SK-N-SH treated with all-trans-retinoic acid at 6 μM for 48 hours (cell line): ENCODE measurements around the gene DOCK4.

Experiments used
- ATAC-seq: fragments of 200-7000 bp; cut with Tn5 transposase; 3 replicates; pipeline ENCODE4 v1.9.1; 2020; ENCODE audit warnings: mild to moderate bottlenecking, moderate library complexity
- ARNTL ChIP-seq: fragments of 450-650 bp; formaldehyde crosslinking; IDR thresholded peaks from 2 replicates; pipeline ENCODE4 v1.5.0; 2020; ENCODE audit warnings: low read depth, mild to moderate bottlenecking, moderate library complexity, borderline replicate concordance
- BACH2 ChIP-seq: fragments of 250-450 bp; sonication (Bioruptor Pico); IDR thresholded peaks from 2 replicates; pipeline ENCODE4 v1.9.0; 2021; ENCODE audit warnings: mild to moderate bottlenecking, borderline replicate concordance
- CSDC2 ChIP-seq: fragments of 250-450 bp; sonication (Bioruptor Pico); IDR thresholded peaks from 2 replicates; pipeline ENCODE4 v1.5.0; 2020; ENCODE audit warnings: mild to moderate bottlenecking, moderate library complexity
- CSRNP3 ChIP-seq: fragments of 250-450 bp; sonication (Bioruptor Pico); IDR thresholded peaks from 2 replicates; pipeline ENCODE4 v1.5.1; 2021; ENCODE audit warnings: mild to moderate bottlenecking, moderate library complexity
- ESRRG ChIP-seq: fragments of 250-450 bp; sonication (Bioruptor Pico); IDR thresholded peaks from 2 replicates; pipeline ENCODE4 v1.6.1; 2021; ENCODE audit warnings: mild to moderate bottlenecking
- GLIS3 ChIP-seq: fragments of 250-450 bp; sonication (Bioruptor Pico); IDR thresholded peaks from 2 replicates; pipeline ENCODE4 v1.5.0; 2020; ENCODE audit warnings: mild to moderate bottlenecking, moderate library complexity
- ISL1 ChIP-seq: fragments of 250-450 bp; sonication (Bioruptor Pico); IDR thresholded peaks from 2 replicates; pipeline ENCODE4 v2.1.2; 2022; ENCODE audit warnings: mild to moderate bottlenecking, moderate library complexity
- OSR1 ChIP-seq: fragments of 250-450 bp; sonication (Bioruptor Pico); IDR thresholded peaks from 2 replicates; pipeline ENCODE4 v1.8.0; 2022; ENCODE audit warnings: moderate library complexity, mild to moderate bottlenecking, inconsistent platforms
- POU6F1 ChIP-seq: fragments of 250-450 bp; sonication (Bioruptor Pico); IDR thresholded peaks from 2 replicates; pipeline ENCODE4 v1.8.0; 2021; ENCODE audit warnings: low read depth, mild to moderate bottlenecking, moderate library complexity, borderline replicate concordance
- PPARA ChIP-seq: fragments of 250-450 bp; sonication (Bioruptor Pico); IDR thresholded peaks from 2 replicates; pipeline ENCODE4 v1.5.0; 2020; ENCODE audit warnings: mild to moderate bottlenecking, borderline replicate concordance
- RARB ChIP-seq: fragments of 250-450 bp; sonication (Bioruptor Pico); IDR thresholded peaks from 2 replicates; pipeline ENCODE4 v1.8.0; 2021; ENCODE audit warnings: mild to moderate bottlenecking, moderate library complexity
- SNAI2 ChIP-seq: fragments of 250-450 bp; sonication (Bioruptor Pico); IDR thresholded peaks from 2 replicates; pipeline ENCODE4 v1.5.0; 2020; ENCODE audit warnings: mild to moderate bottlenecking, moderate library complexity
- TCF4 ChIP-seq: fragments of 250-450 bp; sonication (Bioruptor Pico); IDR thresholded peaks from 2 replicates; pipeline ENCODE4 v1.8.0; 2021; ENCODE audit warnings: mild to moderate bottlenecking, moderate library complexity, borderline replicate concordance
- ZC3H10 ChIP-seq: fragments of 250-450 bp; sonication (Bioruptor Pico); IDR thresholded peaks from 2 replicates; pipeline ENCODE4 v1.5.1; 2021; ENCODE audit warnings: mild to moderate bottlenecking, moderate library complexity
- ZFP3 ChIP-seq: fragments of 250-450 bp; sonication (Bioruptor Pico); IDR thresholded peaks from 2 replicates; pipeline ENCODE4 v1.5.0; 2020; ENCODE audit warnings: mild to moderate bottlenecking, moderate library complexity
- ZFP30 ChIP-seq: fragments of 450-650 bp; formaldehyde crosslinking; IDR thresholded peaks from 2 replicates; pipeline ENCODE4 v1.5.0; 2022; ENCODE audit warnings: mild to moderate bottlenecking, moderate library complexity
- ZNF565 ChIP-seq: fragments of 450-650 bp; formaldehyde crosslinking; conservative IDR thresholded peaks from 2 replicates; pipeline ENCODE4 v1.5.0; 2020; ENCODE audit warnings: low read depth, mild to moderate bottlenecking, moderate library complexity
- ZNF70 ChIP-seq: fragments of 450-650 bp; formaldehyde crosslinking; IDR thresholded peaks from 2 replicates; pipeline ENCODE4 v1.5.0; 2020; ENCODE audit warnings: mild to moderate bottlenecking, moderate library complexity
- ZNF8 ChIP-seq: fragments of 450-650 bp; formaldehyde crosslinking; IDR thresholded peaks from 2 replicates; pipeline ENCODE4 v1.5.0; 2020; ENCODE audit warnings: mild to moderate bottlenecking, moderate library complexity
- TF ChIP-seq, protein P1 (sequence below): fragments of 250-450 bp; sonication (Bioruptor Pico); IDR thresholded peaks from 2 replicates; pipeline ENCODE4 v1.5.1; 2020; ENCODE audit warnings: low read depth, mild to moderate bottlenecking, moderate library complexity
- TF ChIP-seq, protein P2 (sequence below): fragments of 250-450 bp; sonication (Bioruptor Pico); IDR thresholded peaks from 2 replicates; pipeline ENCODE4 v1.5.0; 2020; ENCODE audit warnings: mild to moderate bottlenecking, moderate library complexity
- TF ChIP-seq, protein P3 (sequence below): fragments of 250-450 bp; sonication (Bioruptor Pico); IDR thresholded peaks from 2 replicates; pipeline ENCODE4 v1.8.0; 2020; ENCODE audit warnings: mild to moderate bottlenecking, moderate library complexity, borderline replicate concordance

DOCK4 gene

GRCh38 chr7:111753968-111754367 is 452.2 kb downstream of the DOCK4 start (continued):
- TF ChIP-seq, protein P1, sequence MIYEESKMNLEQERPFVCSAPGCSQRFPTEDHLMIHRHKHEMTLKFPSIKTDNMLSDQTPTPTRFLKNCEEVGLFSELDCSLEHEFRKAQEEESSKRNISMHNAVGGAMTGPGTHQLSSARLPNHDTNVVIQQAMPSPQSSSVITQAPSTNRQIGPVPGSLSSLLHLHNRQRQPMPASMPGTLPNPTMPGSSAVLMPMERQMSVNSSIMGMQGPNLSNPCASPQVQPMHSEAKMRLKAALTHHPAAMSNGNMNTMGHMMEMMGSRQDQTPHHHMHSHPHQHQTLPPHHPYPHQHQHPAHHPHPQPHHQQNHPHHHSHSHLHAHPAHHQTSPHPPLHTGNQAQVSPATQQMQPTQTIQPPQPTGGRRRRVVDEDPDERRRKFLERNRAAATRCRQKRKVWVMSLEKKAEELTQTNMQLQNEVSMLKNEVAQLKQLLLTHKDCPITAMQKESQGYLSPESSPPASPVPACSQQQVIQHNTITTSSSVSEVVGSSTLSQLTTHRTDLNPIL (CRISPR knock-in tag) = no peak
- no peak for TF ChIP-seq PPARA
- no peak for TF ChIP-seq ISL1 (CRISPR knock-in tag)
- TF ChIP-seq SNAI2 (CRISPR knock-in tag) = no peak
- TF ChIP-seq, protein P2, sequence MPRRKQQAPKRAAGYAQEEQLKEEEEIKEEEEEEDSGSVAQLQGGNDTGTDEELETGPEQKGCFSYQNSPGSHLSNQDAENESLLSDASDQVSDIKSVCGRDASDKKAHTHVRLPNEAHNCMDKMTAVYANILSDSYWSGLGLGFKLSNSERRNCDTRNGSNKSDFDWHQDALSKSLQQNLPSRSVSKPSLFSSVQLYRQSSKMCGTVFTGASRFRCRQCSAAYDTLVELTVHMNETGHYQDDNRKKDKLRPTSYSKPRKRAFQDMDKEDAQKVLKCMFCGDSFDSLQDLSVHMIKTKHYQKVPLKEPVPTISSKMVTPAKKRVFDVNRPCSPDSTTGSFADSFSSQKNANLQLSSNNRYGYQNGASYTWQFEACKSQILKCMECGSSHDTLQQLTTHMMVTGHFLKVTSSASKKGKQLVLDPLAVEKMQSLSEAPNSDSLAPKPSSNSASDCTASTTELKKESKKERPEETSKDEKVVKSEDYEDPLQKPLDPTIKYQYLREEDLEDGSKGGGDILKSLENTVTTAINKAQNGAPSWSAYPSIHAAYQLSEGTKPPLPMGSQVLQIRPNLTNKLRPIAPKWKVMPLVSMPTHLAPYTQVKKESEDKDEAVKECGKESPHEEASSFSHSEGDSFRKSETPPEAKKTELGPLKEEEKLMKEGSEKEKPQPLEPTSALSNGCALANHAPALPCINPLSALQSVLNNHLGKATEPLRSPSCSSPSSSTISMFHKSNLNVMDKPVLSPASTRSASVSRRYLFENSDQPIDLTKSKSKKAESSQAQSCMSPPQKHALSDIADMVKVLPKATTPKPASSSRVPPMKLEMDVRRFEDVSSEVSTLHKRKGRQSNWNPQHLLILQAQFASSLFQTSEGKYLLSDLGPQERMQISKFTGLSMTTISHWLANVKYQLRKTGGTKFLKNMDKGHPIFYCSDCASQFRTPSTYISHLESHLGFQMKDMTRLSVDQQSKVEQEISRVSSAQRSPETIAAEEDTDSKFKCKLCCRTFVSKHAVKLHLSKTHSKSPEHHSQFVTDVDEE (CRISPR knock-in tag) = no peak

GRCh38 chr7:111752022-111752582 is 454.1 kb downstream of the DOCK4 start:
- no peak for TF ChIP-seq PPARA
- TF ChIP-seq TCF4 (CRISPR knock-in tag) = no peak
- no peak for TF ChIP-seq ESRRG (CRISPR knock-in tag)
- no peak for TF ChIP-seq CSDC2
- TF ChIP-seq GLIS3 (CRISPR knock-in tag) = no peak
- no peak for TF ChIP-seq RARB (CRISPR knock-in tag)
- TF ChIP-seq, protein P1 (CRISPR knock-in tag) = no peak
- TF ChIP-seq ZNF70 (CRISPR knock-in tag) = no peak
- no peak for TF ChIP-seq ISL1 (CRISPR knock-in tag)
- TF ChIP-seq ZFP3 = no peak
- no peak for TF ChIP-seq BACH2 (CRISPR knock-in tag)
- no peak for TF ChIP-seq CSRNP3 (CRISPR knock-in tag)
- TF ChIP-seq ARNTL = no peak
- TF ChIP-seq ZFP30 (CRISPR knock-in tag) = no peak
- TF ChIP-seq ZC3H10 (CRISPR knock-in tag) = no peak
- TF ChIP-seq SNAI2 (CRISPR knock-in tag) = no peak
- TF ChIP-seq OSR1 (CRISPR knock-in tag) = no peak
- TF ChIP-seq ZNF565 = no peak
- TF ChIP-seq ZNF8 = no peak
- ATAC-seq = peak; percentile 96

DNA sequence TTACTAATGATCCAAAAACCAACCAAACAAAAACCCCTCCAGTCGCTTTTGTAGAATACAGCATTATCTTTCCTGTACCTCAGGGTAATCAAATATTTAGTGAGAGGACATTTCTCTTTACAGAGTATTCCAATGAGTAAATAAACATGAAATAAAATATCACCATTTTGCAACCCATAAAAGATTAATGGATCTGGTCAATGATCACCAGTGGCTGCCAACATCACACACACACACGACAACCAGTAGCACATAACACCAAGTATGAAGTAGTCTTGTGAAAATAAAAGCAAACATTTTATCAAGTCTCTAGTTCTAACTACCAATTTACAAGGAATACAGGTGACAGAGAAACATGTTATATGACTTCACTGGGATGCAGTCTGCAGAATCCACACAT is 455.3 kb downstream of the DOCK4 start:
- ATAC-seq = no peak
- TF ChIP-seq CSRNP3 (CRISPR knock-in tag) (no peak), TCF4 (CRISPR knock-in tag) (no peak), OSR1 (CRISPR knock-in tag) (no peak), CSDC2 (no peak), BACH2 (CRISPR knock-in tag) (no peak), ZNF8 (no peak), POU6F1 (no peak), ZNF565 (no peak), PPARA (no peak), ZFP30 (CRISPR knock-in tag) (no peak), ISL1 (CRISPR knock-in tag) (no peak), ZNF70 (CRISPR knock-in tag) (no peak), ARNTL (no peak), GLIS3 (CRISPR knock-in tag) (no peak)
- TF ChIP-seq, protein P3, sequence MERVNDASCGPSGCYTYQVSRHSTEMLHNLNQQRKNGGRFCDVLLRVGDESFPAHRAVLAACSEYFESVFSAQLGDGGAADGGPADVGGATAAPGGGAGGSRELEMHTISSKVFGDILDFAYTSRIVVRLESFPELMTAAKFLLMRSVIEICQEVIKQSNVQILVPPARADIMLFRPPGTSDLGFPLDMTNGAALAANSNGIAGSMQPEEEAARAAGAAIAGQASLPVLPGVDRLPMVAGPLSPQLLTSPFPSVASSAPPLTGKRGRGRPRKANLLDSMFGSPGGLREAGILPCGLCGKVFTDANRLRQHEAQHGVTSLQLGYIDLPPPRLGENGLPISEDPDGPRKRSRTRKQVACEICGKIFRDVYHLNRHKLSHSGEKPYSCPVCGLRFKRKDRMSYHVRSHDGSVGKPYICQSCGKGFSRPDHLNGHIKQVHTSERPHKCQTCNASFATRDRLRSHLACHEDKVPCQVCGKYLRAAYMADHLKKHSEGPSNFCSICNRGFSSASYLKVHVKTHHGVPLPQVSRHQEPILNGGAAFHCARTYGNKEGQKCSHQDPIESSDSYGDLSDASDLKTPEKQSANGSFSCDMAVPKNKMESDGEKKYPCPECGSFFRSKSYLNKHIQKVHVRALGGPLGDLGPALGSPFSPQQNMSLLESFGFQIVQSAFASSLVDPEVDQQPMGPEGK (CRISPR knock-in tag) = no peak
- TF ChIP-seq, protein P2 (CRISPR knock-in tag) = no peak
